Transverse colon (tissue), 4 donors: ENCODE results near the gene SLC50A1. TPM values are rescaled to one million over a fixed set of nuclear protein-coding genes. Genes with fewer than 3 reads are reported as not detected.

Source experiments
- DNase-seq: peaks from one replicate; pipeline ENCODE4 v3.0.0-alpha.2; 2019
- H3K27ac ChIP-seq, 4 donors: fragments of 200-600 bp; sonication (generic); 2 replicates each; pipeline ENCODE4 v1.5.1; 2016 to 2018; ENCODE audit warnings: inconsistent platforms in 4 of 4
- H3K27me3 ChIP-seq: fragments of 200-600 bp; sonication (generic); 2 replicates; pipeline ENCODE4 v1.5.1; 2017; ENCODE audit warnings: inconsistent platforms
- H3K36me3 ChIP-seq, 4 donors: fragments of 200-600 bp; sonication (generic); 2 replicates each; pipeline ENCODE4 v1.5.1; 2017 to 2019; ENCODE audit warnings: inconsistent platforms in 4 of 4
- H3K4me1 ChIP-seq, 4 donors: fragments of 200-600 bp; sonication (generic); 2 replicates each; pipeline ENCODE4 v1.5.1; 2017 to 2020; ENCODE audit warnings: inconsistent platforms in 4 of 4
- H3K4me3 ChIP-seq, 4 donors: fragments of 200-600 bp; sonication (generic); 1 replicate in 1 of 4; 2 replicates in 3 of 4; pipeline versions ENCODE4 v1.5.1 to v1.6.1; 2017 to 2019; ENCODE audit warnings: inconsistent platforms in 4 of 4
- H3K9me3 ChIP-seq, 2 donors: fragments of 200-600 bp; sonication (generic); 2 replicates each; pipeline ENCODE4 v1.5.1; 2017 to 2019; ENCODE audit warnings: inconsistent platforms in 2 of 2
- CTCF ChIP-seq, 5 experiments: fragments of 200-600 bp in 3 of 5; fragments of 450-650 bp in 2 of 5; sonication (generic) in 3 of 5; IDR thresholded peaks; 1 replicate in 2 of 5; 2 replicates in 3 of 5; pipeline ENCODE4 v1.5.1; 2016 to 2017; ENCODE audit warnings: antibody characterized with exemption in 5 of 5, inconsistent platforms in 3 of 5, mild to moderate bottlenecking in 2 of 5, moderate library complexity in 1 of 5
- EP300 ChIP-seq: sonication (generic); formaldehyde crosslinking; IDR thresholded peaks from one replicate; pipeline ENCODE4 v1.6.1; 2017; ENCODE audit warnings: antibody characterized with exemption, low read depth
- POLR2A ChIP-seq: fragments of 450-650 bp; IDR thresholded peaks from one replicate; pipeline ENCODE4 v1.6.1; 2016; ENCODE audit warnings: antibody characterized with exemption, mild to moderate bottlenecking, moderate library complexity
- POLR2AphosphoS5 ChIP-seq, 3 donors: sonication (generic); formaldehyde crosslinking; IDR thresholded peaks; one replicate each; pipeline ENCODE4 v1.6.1; 2016; ENCODE audit warnings: antibody characterized with exemption in 3 of 3
- WGBS, 2 donors: methylation state at CpG; one replicate each; pipeline ENCODE4 v1.1.5; 2018; ENCODE audit warnings: low coverage in 1 of 2; 5-methylcytosine and 5-hydroxymethylcytosine counted together
- in situ Hi-C, 4 donors: fragments of 200-750 bp; cut with MboI; loops; one replicate each; pipeline versions ENCODE4 v1.15.0 to v1.15.1; 2017; ENCODE audit warnings: low sequenced_read_pairs in 3 of 4, low pct_ligation_motif_present in 1 of 4, low pct_unique_long_range_greater_than_20kb in 1 of 4
- intact Hi-C: fragments of 100-400 bp; cut with DNase I; formaldehyde crosslinking; loops from one replicate; pipeline ENCODE4 v1.15.1; 2023; ENCODE audit warnings: low total_unique reads
- total RNA-seq, 4 donors: library from RNA; depleted of rRNA; stranded (reverse); fragments of >200 nt; gene quantifications; one replicate each; pipeline ENCODE4 v1.1.0, GENCODE V29; 2016

The SLC50A1 gene
- total RNA-seq, 4 donors from 2014 or later: 5.2 to 199 (median 44.4) TPM

- peaks cover 18 to 35% (median 30%) of the 10 kb centered on the region in 4 donors for H3K4me1 ChIP-seq
- peaks cover 6% of the 10 kb centered on the region for H3K27me3 ChIP-seq
- no peak overlapping the region for H3K4me3 ChIP-seq
- in situ Hi-C loops (loop anchor here (5.0 to 25.0 kb wide), 3 partner anchors 75 to 257 kb away; no protein-coding TSS in a partner anchor), intact Hi-C loops (no loop called here)
- no peaks in the 10 kb centered on the region for H3K9me3 ChIP-seq
- H3K36me3 ChIP-seq: no peaks in the 10 kb centered on the region
- TF ChIP-seq POLR2A: no peak
- no peak for TF ChIP-seq EP300
- no peak for TF ChIP-seq CTCF (IDR thresholded peaks at IDR 0.05)
- no peak for TF ChIP-seq POLR2AphosphoS5 (IDR thresholded peaks at IDR 0.05)
- DNase-seq: no peak
- WGBS, 2 donors: 71 to 80% methylated on average over 4 to 5 of the region's 5 CpGs
- H3K27ac ChIP-seq: no peak overlapping the region
Observed at GRCh38 chr1:155169541-155169940, 33.9 kb downstream of the SLC50A1 start.

GRCh38 chr1:155170101-155170785 lies 34.6 kb downstream of the SLC50A1 start:
- TF ChIP-seq POLR2AphosphoS5 (IDR thresholded peaks at IDR 0.05) (no peak), CTCF (IDR thresholded peaks at IDR 0.05) (no peak), EP300 (no peak), POLR2A (no peak)
- intact Hi-C loops: no loop called here
- H3K9me3 ChIP-seq: no peaks in the 10 kb centered on the region
- in situ Hi-C loops: loop anchor here in 1 of 4 donors (25.0 kb wide), 1 partner anchor 258 kb away; no protein-coding TSS in a partner anchor
- H3K27me3 ChIP-seq: peaks cover 6% of the 10 kb centered on the region
- no peak overlapping the region for H3K4me3 ChIP-seq
- H3K36me3 ChIP-seq: no peaks in the 10 kb centered on the region
- no peak overlapping the region for H3K27ac ChIP-seq
- 81% methylated on average over 2 of the region's 2 CpGs; no CpG with 5 or more reads in 1 of the 2 donors for WGBS, 2 donors
- no peak for DNase-seq
- peaks cover 18 to 35% (median 31%) of the 10 kb centered on the region in 4 donors for H3K4me1 ChIP-seq

GRCh38 chr1:155170806-155171205 lies 35.2 kb downstream of the SLC50A1 start:
- WGBS, 2 donors: 91 to 100% methylated on average over 2 to 7 of the region's 7 CpGs
- H3K9me3 ChIP-seq: no peaks in the 10 kb centered on the region
- TF ChIP-seq EP300: no peak
- TF ChIP-seq POLR2AphosphoS5 (IDR thresholded peaks at IDR 0.05): no peak
- no peak for TF ChIP-seq POLR2A
- TF ChIP-seq CTCF (IDR thresholded peaks at IDR 0.05): no peak
- DNase-seq: no peak
- H3K36me3 ChIP-seq: no peaks in the 10 kb centered on the region
- no peak overlapping the region for H3K4me3 ChIP-seq
- in situ Hi-C loops (loop anchor here in 1 of 4 donors (25.0 kb wide), 1 partner anchor 259 kb away; no protein-coding TSS in a partner anchor), intact Hi-C loops (no loop called here)
- peaks cover 6% of the 10 kb centered on the region for H3K27me3 ChIP-seq
- H3K4me1 ChIP-seq: peaks cover 18 to 35% (median 31%) of the 10 kb centered on the region in 4 donors
- no peak overlapping the region for H3K27ac ChIP-seq

GRCh38 chr1:155171836-155172731 lies 36.4 kb downstream of the SLC50A1 start:
- Histone ChIP-seq H3K27me3 (peaks cover 6% of the 10 kb centered on the region), H3K9me3 (no peaks in the 10 kb centered on the region), H3K4me3 (peak overlapping the region; percentile 52 to 91 (median 76)), H3K27ac (peak overlapping the region; percentile 92 to 95 (median 93)), H3K36me3 (no peaks in the 10 kb centered on the region), H3K4me1 (peaks cover 22 to 38% (median 34%) of the 10 kb centered on the region in 4 donors)
- DNase-seq: no peak
- in situ Hi-C loops: loop anchor here in 1 of 4 donors (25.0 kb wide), 1 partner anchor 260 kb away; no protein-coding TSS in a partner anchor
- WGBS, 2 donors: 42 to 53% methylated on average over 4 to 8 of the region's 8 CpGs
- intact Hi-C loops: no loop called here
- TF ChIP-seq EP300 (no peak), POLR2AphosphoS5 (IDR thresholded peaks at IDR 0.05) (no peak), CTCF (IDR thresholded peaks at IDR 0.05) (no peak)
